Endothelial cell (in vitro differentiated cells): ENCODE measurements around the gene TTBK1. TPM values are rescaled to one million over a fixed set of nuclear protein-coding genes. Genes with fewer than 3 reads are reported as not detected.

Experiments used
- DNase-seq: peaks from one replicate; pipeline ENCODE4 v3.0.0; 2021; ENCODE audit warnings: low spot score
- H3K27ac Mint-ChIP-seq: one replicate; pipeline ENCODE4 v1.8.0; 2021; ENCODE audit warnings: mixed read lengths, inconsistent platforms; ENCODE audit not compliant: unreplicated experiment
- H3K27me3 Mint-ChIP-seq: one replicate; pipeline ENCODE4 v1.8.0; 2021; ENCODE audit warnings: mild to moderate bottlenecking, moderate library complexity, mixed read lengths, inconsistent platforms; ENCODE audit not compliant: unreplicated experiment
- H3K36me3 Mint-ChIP-seq: one replicate; pipeline ENCODE4 v1.8.0; 2021; ENCODE audit warnings: mild to moderate bottlenecking, low read depth, mixed read lengths, inconsistent platforms; ENCODE audit not compliant: unreplicated experiment
- H3K4me1 Mint-ChIP-seq: one replicate; pipeline ENCODE4 v1.8.0; 2021; ENCODE audit warnings: mild to moderate bottlenecking, mixed read lengths, inconsistent platforms; ENCODE audit not compliant: unreplicated experiment
- H3K4me3 Mint-ChIP-seq: one replicate; pipeline ENCODE4 v1.8.0; 2021; ENCODE audit warnings: mild to moderate bottlenecking, mixed read lengths, inconsistent platforms; ENCODE audit not compliant: unreplicated experiment
- H3K9me3 Mint-ChIP-seq: one replicate; pipeline ENCODE4 v1.8.0; 2021; ENCODE audit warnings: mixed read lengths, inconsistent platforms; ENCODE audit not compliant: unreplicated experiment
- CTCF ChIP-seq: fragments of 200-600 bp; sonication (generic); IDR thresholded peaks from one replicate; pipeline ENCODE4 v1.5.0; 2021; ENCODE audit warnings: antibody characterized with exemption; ENCODE audit not compliant: unreplicated experiment
- total RNA-seq: library from RNA; stranded (reverse); fragmentation: NEBNext Ultra II Directional; extraction: Animal tissue kit (Norgen Biotek cat#: 25700); gene quantifications from one replicate; pipeline ENCODE4 v1.2.1, GENCODE V29; 2021; ENCODE audit not compliant: unreplicated experiment

The TTBK1 gene
- total RNA-seq, 1 donor from 2014 or later = 1.0 TPM

- TF ChIP-seq CTCF = no peak
- Mint-ChIP-seq H3K4me1 (peaks cover 8% of the 10 kb centered on the region), H3K4me3 (no peak overlapping the region), H3K27ac (peak overlapping the region; percentile 61), H3K27me3 (peaks cover 9% of the 10 kb centered on the region), H3K36me3 (no peaks in the 10 kb centered on the region), H3K9me3 (no peaks in the 10 kb centered on the region)
- no peak for DNase-seq
Observed at GRCh38 chr6:43257367-43258145, 14.3 kb downstream of the TTBK1 start.

DNA sequence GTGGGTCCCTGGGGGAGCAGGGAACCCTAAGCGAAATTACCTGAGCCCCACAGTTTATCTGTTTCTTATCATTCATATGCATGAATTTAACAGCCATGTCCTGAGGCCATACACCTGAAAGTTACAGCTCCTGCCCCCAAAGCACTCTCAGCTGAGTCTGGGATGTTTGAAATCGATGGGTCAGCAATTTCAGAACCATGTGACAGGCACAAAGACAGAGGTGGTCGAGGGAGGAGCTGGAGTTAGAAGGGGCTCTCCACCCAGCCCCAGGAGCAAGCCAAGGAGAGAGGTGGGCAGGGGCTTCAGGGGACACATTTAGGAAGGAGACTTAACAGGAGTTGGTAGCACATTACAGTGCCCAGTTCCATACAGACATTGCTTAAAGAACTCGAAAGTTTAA is 14.9 kb downstream of the TTBK1 start:
- Mint-ChIP-seq H3K27me3 (peaks cover 7% of the 10 kb centered on the region), H3K4me3 (no peak overlapping the region), H3K36me3 (no peaks in the 10 kb centered on the region), H3K4me1 (peaks cover 8% of the 10 kb centered on the region), H3K27ac (peak overlapping the region; percentile 61), H3K9me3 (no peaks in the 10 kb centered on the region)
- no peak for TF ChIP-seq CTCF
- DNase-seq = no peak

DNA sequence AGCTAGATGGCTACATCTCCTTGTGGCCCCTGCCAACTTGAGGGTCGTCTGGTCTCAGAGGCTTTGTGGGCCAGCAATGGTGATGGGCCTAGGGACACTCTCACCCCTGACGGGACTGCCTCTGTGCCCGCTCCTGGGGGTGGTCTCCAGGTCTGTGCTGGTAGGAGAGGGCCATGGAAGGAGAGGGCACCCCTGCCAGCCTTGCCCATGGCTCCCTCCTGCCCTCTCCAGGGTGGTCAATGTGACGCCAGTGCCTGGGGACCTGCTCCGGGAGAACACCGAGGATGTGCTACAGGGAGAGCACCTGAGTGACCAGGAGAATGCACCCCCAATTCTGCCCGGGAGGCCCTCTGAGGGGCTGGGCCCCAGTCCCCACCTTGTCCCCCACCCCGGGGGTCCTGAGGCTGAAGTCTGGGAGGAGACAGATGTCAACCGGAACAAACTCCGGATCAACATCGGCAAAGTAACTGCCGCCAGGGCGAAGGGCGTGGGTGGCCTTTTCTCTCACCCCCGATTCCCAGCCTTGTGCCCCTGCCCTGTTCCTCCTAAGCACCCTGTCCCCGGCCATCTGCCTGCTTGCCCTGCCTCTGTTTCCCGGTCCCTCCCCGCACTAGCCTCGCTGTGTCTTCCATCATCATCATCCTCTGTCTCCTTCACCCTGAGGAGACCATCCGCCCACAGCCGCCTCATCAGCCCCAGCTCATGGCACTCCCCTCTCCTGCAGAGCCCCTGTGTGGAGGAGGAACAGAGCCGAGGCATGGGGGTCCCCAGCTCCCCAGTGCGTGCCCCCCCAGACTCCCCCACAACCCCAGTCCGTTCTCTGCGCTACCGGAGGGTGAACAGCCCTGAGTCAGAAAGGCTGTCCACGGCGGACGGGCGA is 15.8 kb downstream of the TTBK1 start:
- H3K27ac Mint-ChIP-seq = no peak overlapping the region
- H3K4me1 Mint-ChIP-seq = peaks cover 8% of the 10 kb centered on the region
- no peak for DNase-seq
- H3K27me3 Mint-ChIP-seq = peaks cover 11% of the 10 kb centered on the region
- no peak for TF ChIP-seq CTCF
- H3K36me3 Mint-ChIP-seq = no peaks in the 10 kb centered on the region
- H3K9me3 Mint-ChIP-seq = no peaks in the 10 kb centered on the region
- no peak overlapping the region for H3K4me3 Mint-ChIP-seq

DNA sequence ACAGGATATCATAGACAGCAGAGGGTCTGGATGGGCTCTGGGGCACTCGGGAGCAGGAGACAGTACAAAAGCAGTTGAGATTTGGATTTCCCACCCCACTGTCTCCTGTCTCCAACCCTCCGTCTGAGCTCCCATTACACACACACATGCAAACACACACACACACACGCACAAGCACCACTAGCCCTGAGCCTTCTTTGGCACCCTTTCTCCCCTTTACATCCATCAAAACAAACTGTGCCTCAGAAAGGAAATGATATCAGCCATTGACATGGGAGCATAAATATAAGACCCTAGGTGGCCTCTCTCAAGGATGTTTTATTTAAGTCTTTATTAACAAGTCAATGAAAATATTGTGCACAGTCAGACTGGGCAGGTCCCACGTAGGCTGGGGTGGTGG is 17.5 kb downstream of the TTBK1 start:
- Mint-ChIP-seq H3K27ac (no peak overlapping the region), H3K4me1 (peaks cover 8% of the 10 kb centered on the region)

More for the DNA sequence above, 17.5 kb downstream of the TTBK1 start:
- Mint-ChIP-seq H3K27me3 (peaks cover 12% of the 10 kb centered on the region), H3K36me3 (no peaks in the 10 kb centered on the region), H3K4me3 (no peak overlapping the region), H3K9me3 (no peaks in the 10 kb centered on the region)
- no peak for DNase-seq
- no peak for TF ChIP-seq CTCF
